ENCODE results near the gene LAMP2. TPM values are rescaled to one million over a fixed set of nuclear protein-coding genes. Genes with fewer than 3 reads are reported as not detected.

Gene LAMP2
- total RNA-seq, 2 donors from 2014 or later, result 33.6 to 67.7 TPM

DNA sequence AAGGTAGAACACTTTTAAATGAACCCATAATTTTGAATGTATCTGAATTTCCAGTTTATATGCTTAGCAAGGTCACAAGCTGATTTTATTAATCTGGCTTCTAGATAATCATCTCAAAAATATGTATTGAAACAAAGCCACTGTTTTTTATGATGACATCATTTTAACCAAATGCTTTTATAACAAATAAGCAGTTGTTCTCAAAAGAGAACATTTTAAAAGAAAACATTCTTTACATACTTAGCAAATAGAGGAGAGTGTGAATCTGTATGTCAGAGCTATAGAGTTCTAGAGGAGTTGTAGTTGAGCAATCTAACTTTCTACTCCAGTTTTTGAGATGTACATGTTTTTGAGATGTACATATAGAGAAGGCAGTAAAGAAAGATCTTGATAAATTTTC, 42.5 kb downstream of the LAMP2 start:
- ATAC-seq (no peak), DNase-seq (no peak)
- H3K27ac ChIP-seq, result no peak overlapping the region
- no peak for TF ChIP-seq POLR2A (IDR thresholded peaks at IDR 0.05)
- TF ChIP-seq, protein P1, sequence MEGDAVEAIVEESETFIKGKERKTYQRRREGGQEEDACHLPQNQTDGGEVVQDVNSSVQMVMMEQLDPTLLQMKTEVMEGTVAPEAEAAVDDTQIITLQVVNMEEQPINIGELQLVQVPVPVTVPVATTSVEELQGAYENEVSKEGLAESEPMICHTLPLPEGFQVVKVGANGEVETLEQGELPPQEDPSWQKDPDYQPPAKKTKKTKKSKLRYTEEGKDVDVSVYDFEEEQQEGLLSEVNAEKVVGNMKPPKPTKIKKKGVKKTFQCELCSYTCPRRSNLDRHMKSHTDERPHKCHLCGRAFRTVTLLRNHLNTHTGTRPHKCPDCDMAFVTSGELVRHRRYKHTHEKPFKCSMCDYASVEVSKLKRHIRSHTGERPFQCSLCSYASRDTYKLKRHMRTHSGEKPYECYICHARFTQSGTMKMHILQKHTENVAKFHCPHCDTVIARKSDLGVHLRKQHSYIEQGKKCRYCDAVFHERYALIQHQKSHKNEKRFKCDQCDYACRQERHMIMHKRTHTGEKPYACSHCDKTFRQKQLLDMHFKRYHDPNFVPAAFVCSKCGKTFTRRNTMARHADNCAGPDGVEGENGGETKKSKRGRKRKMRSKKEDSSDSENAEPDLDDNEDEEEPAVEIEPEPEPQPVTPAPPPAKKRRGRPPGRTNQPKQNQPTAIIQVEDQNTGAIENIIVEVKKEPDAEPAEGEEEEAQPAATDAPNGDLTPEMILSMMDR (IDR thresholded peaks at IDR 0.05), result no peak
- H3K9me3 ChIP-seq, result no peaks in the 10 kb centered on the region
- H3K36me3 ChIP-seq (replicated peaks in 1 of 2; ENCODE audit: insufficient read depth in 1 of 2, low read depth in 2 of 2), result no peaks in the 10 kb centered on the region
- intact Hi-C loops (cut with DNase I), result no loop called here
- no peaks in the 10 kb centered on the region for H3K27me3 ChIP-seq
- no peak overlapping the region for H3K4me3 ChIP-seq
- H3K4me1 ChIP-seq, result no peaks in the 10 kb centered on the region

DNA sequence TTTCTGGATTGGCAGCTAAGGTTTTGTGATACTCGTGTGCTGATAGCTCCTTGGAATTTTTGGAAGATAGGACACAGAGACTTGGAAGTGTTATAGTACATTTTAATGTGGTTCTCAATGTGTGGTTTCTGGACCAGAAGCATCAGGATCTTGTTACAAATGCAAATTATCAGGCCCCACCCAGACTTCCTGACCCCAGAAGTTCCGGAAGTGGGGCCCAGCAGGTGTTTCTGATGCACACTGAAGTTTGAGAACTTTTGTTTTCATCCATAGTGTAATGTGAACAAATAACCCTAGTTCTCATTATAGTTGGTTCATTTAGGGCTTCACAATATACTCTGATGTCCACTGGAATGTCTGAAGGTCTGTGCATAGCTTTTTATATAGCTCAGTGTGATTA, 49.6 kb downstream of the LAMP2 start:
- WGBS, 2 donors, result 50 to 80% methylated on average over 1 to 2 of the region's 2 CpGs
- H3K27me3 ChIP-seq, result no peaks in the 10 kb centered on the region
- H3K4me1 ChIP-seq, result no peaks in the 10 kb centered on the region
- TF ChIP-seq, protein P1 (IDR thresholded peaks at IDR 0.05), result no peak
- no peak for TF ChIP-seq POLR2A (IDR thresholded peaks at IDR 0.05)
- no peak for ATAC-seq
- intact Hi-C loops (cut with DNase I), result no loop called here
- H3K27ac ChIP-seq, result no peak overlapping the region
- no peak overlapping the region for H3K4me3 ChIP-seq
- H3K36me3 ChIP-seq (replicated peaks in 1 of 2; ENCODE audit: insufficient read depth in 1 of 2, low read depth in 2 of 2), result no peaks in the 10 kb centered on the region
- no peak for DNase-seq
- H3K9me3 ChIP-seq, result no peaks in the 10 kb centered on the region

- H3K9me3 ChIP-seq, result no peaks in the 10 kb centered on the region
- no peak overlapping the region for H3K27ac ChIP-seq
- H3K4me3 ChIP-seq, result no peak overlapping the region
- no peaks in the 10 kb centered on the region for H3K27me3 ChIP-seq
- intact Hi-C loops (cut with DNase I), result no loop called here
- no peaks in the 10 kb centered on the region for H3K4me1 ChIP-seq
- 75% methylated on average over 1 of the region's 1 CpG; no CpG with 5 or more reads in 1 of the 2 donors for WGBS, 2 donors
- TF ChIP-seq, protein P1 (IDR thresholded peaks at IDR 0.05), result no peak
- TF ChIP-seq POLR2A (IDR thresholded peaks at IDR 0.05), result no peak
- DNase-seq (no peak), ATAC-seq (no peak)
- no peaks in the 10 kb centered on the region for H3K36me3 ChIP-seq (replicated peaks in 1 of 2; ENCODE audit: insufficient read depth in 1 of 2, low read depth in 2 of 2)
Measured at GRCh38 chrX:120408168-120408567, 60.9 kb downstream of the LAMP2 start.

- H3K27ac ChIP-seq, result no peak overlapping the region
- no peaks in the 10 kb centered on the region for H3K9me3 ChIP-seq
- H3K36me3 ChIP-seq (replicated peaks in 1 of 2; ENCODE audit: insufficient read depth in 1 of 2, low read depth in 2 of 2), result no peaks in the 10 kb centered on the region
- no peaks in the 10 kb centered on the region for H3K27me3 ChIP-seq
- DNase-seq, result no peak
- 72 to 88% methylated on average over 4 of the region's 5 CpGs for WGBS, 2 donors
- ATAC-seq, result no peak
- intact Hi-C loops (cut with DNase I), result no loop called here
- no peak overlapping the region for H3K4me3 ChIP-seq
- H3K4me1 ChIP-seq, result no peaks in the 10 kb centered on the region
- no peak for TF ChIP-seq POLR2A (IDR thresholded peaks at IDR 0.05)
- TF ChIP-seq, protein P1 (IDR thresholded peaks at IDR 0.05), result no peak
Measured at GRCh38 chrX:120406638-120407037, 62.5 kb downstream of the LAMP2 start.

DNA sequence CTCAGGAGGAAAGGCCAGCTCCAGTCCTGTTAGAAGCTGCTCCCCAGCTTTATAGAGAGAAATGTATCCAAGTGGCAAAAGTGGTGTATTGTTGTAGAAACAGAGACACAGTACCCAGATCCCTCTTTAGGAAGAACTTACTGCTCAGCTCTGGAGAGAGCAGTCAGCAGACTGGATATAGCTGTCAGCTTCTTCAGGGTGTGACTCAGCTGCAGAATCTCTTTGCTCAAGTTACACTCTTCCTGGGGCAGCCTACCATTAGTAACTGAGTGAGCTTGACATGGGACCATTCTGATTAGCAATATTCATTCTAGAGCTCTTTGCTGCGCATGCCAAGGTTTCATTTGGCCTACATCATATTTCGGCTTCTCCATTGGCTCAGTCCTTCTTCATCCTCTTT, 66.7 kb downstream of the LAMP2 start:
- H3K27me3 ChIP-seq, result no peaks in the 10 kb centered on the region

More for the DNA sequence above, 66.7 kb downstream of the LAMP2 start:
- ATAC-seq (no peak), DNase-seq (no peak)
- TF ChIP-seq, protein P1 (IDR thresholded peaks at IDR 0.05), result no peak
- no peak for TF ChIP-seq POLR2A (IDR thresholded peaks at IDR 0.05)
- H3K36me3 ChIP-seq (replicated peaks in 1 of 2; ENCODE audit: insufficient read depth in 1 of 2, low read depth in 2 of 2), result no peaks in the 10 kb centered on the region
- no peak overlapping the region for H3K4me3 ChIP-seq
- H3K4me1 ChIP-seq, result no peaks in the 10 kb centered on the region
- WGBS, 2 donors, result 86 to 100% methylated on average over 2 of the region's 2 CpGs
- H3K9me3 ChIP-seq, result no peaks in the 10 kb centered on the region
- H3K27ac ChIP-seq, result no peak overlapping the region
- intact Hi-C loops (cut with DNase I), result no loop called here

Data from body of pancreas (tissue), 4 donors.